Fibroblast of skin of left biceps (primary cell): ENCODE data around the gene LCOR.
"Not testable (repeated sequence)": the region's sequence is repeated elsewhere in the genome, so short reads cannot be mapped to it uniquely, and the experiment has no call there.

Source experiments
- DNase-seq, 2 experiments: peaks; one replicate each; pipeline ENCODE4 v3.0.0-alpha.2; 2013; ENCODE audit warnings: low read depth in 2 of 2

LCOR gene

DNA sequence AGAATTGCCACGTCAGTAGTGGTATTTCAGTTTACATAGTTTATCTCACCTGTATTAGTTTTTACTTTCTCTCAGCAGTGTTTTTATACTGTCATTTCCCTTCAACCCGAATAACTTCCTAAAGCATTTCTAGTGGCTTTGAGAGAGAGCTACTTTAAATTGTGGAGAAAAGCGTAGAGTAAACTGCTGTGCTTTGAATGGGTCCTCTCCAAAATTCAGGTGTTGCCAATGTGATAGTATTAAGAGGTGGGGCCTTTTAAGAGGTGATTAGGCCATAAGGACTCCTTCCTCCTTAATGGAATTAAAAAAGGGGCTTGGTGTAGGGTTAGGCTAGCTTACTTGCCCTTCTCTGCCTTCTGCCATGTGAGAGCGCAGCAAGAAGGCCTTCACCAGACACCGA is 98.4 kb downstream of the LCOR start:
- no peak for DNase-seq

DNA sequence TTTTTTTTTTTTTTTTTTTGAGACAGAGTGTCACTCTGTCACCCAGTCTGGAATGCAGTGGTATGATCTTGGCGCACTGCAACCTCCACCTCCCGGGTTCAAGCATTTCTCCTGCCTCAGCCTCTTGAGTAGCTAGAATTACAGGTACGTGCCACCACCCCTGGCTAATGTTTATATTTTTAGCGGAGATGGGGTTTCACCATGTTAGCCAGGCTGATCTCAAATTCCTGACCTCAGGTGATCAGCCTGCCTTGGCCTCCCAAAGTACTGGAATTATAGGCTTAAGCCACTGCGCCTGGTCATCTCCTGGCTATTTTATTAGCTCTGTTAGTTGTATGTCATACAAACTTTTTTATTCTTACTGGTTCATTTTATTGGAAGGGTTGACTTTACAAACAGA is 103.0 kb downstream of the LCOR start:
- no peak for DNase-seq

DNA sequence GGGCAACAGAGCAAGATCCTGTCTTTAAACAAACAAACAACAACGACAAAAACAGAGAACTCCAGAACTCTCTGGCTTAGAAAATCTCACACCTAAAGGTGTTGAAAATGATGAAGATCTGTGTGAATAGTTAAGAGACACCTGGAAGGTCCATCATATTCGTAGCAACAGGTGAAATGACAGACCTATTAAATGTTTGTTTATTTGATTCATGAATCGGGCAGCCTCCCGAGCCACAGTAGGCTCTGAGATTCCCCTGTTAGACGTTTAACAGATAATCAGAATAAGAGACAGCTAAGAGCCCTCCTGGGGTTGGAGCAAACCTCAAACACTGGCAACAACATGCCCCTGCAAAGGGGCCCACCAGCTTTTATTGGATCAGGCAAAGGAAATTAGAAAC is 103.7 kb downstream of the LCOR start:
- no peak for DNase-seq

DNA sequence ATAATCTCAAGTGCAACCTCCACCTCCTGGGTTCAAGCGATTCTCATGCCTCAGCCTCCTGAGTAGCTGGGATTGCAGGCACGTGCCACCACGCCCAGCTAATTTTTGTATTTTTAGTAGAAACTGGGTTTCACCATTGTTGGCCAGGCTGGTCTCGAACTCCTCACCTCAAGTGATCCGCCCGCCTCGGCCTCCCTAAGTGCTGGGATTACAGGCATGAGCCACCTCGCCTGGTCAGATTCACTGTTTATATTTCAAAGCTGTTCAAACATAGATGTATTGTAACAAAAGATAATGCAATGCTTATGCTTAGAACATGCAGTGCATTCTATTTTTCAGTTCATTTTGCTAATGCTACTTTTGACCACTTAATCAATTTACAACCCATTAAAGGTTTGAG is 111.1 kb downstream of the LCOR start:
- DNase-seq = not testable (repeated sequence)

DNA sequence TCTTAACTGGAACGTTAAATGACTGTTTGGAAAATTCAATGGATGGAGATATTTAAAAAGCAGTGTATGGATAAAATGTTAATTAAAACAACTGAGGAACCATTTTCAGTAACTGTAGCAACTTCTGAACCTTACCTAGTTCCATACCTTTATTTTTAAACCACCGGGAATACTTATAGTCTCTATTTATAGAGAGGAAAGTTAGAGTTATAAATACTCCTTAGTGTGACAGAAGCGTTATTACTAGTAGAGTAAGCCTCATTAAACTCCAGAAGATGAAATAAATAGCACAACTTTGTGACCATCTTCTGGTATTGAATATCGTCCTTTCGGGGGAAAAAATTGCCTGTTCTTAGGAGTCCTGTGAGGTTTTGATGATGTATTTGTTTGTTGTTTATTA is 114.9 kb downstream of the LCOR start:
- DNase-seq = no peak

DNA sequence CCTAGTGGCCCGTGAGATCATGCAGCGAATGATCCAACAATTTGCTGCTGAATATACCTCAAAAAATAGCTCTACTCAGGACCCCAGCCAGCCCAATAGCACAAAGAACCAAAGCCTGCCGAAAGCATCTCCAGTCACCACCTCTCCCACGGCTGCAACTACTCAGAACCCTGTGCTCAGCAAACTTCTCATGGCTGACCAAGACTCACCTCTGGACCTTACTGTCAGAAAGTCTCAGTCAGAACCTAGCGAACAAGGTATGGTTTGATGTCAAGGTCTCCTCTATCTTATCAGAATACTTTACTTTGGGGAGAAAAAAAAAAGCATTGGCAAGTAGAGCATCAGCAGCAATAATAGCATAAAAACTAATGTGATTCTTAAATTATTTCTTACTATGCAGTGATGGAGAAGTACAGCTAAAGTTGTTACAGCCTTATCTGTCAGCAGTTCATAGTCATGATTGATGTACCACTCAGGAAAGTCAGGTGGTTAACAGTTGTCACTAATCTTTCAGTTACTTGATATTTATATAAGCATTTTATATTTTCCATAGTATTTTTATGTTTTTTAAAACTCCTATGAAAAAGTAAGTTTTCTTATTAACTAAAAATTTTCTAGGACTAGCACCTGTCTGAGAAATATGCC is 117.1 kb downstream of the LCOR start:
- DNase-seq = no peak

DNA sequence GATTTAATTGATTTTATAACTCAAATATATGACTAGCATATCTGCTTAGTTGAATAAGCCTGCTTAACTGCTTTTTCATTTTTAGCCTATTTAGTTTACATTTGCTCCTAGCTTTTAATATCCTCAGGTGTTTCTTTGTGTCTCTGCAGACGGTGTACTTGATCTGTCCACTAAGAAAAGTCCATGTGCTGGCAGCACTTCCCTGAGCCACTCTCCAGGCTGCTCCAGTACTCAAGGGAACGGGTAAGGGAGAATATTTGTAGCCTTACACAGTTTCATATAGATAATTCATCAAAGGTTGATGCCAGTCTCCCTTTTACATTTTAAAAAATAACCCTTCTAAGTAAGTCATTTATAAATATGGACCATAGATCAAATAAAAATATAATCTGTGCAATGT is 119.9 kb downstream of the LCOR start:
- no peak for DNase-seq

DNA sequence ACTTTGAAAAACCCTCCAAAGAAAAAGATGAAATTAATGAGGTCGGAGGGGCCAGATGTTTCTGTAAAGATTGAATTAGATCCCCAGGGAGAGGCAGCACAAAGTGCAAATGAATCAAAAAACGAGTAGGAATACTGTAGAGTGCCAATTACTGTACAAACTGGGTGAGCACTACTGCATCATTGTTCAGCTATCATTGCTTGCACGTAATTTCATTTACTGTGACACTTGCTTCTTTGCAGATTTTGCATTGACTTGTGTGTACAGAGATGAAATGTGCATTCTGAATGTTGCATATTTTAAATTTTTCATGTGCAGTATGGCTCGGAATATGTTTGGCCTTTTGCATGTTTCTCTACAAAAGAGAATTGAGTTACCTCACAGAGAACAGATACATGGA is 123.7 kb downstream of the LCOR start:
- DNase-seq = no peak

DNA sequence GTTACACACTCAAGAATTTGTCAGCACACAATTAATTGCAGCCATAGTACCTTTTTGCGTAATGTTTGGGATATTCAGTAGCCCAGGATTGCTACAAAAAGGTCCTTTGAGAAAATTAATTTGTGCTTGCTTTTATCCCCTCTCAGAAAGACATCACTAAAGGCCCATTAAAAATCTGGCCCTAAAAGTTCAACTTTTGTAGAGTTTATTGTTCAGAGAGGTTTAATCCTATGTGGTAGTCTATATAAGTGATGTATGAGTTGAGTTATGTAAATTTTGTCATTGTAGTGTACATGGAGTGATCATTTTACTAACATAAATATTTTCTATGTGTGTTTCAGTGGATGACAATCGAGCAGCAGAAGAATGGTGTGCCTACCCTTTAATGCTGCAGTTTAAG is 126.0 kb downstream of the LCOR start:
- DNase-seq = no peak

DNA sequence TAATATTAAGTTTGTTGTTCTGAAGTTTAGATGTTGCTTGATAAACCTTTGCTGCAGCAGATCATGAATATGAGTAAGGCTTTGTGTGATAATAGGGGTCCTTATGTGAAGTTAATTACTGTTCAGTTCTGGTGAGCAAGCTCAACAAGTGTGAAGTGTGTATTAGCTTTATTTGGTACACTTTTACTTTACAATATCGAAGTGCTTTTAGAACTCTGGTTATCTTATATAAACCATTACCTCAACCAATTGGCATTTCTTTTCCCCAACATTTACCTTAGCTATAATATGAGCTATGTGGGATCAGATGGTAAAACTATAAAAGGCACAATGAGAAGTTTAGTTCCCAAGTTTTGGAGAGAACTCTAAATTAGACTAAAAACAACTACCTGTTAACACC is 127.6 kb downstream of the LCOR start:
- no peak for DNase-seq

DNA sequence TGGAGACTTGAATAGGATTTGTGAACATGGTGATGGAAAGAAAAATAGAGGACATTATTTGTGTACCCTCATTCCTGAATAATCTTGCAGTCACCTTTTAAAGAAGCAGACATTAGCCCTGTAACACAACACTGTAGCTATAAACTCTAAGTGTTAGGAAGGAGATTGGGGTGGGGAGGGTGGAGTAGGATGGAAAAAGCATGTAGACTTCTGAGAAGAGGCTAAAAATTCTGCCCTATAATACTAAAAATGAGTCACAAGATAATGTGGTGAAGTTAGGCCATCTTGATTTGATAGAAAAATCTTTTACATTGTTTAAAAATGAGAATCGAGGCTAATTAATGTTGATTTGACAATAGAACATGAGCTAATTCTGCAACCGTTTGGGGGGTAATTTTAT is 128.8 kb downstream of the LCOR start:
- no peak for DNase-seq

DNA sequence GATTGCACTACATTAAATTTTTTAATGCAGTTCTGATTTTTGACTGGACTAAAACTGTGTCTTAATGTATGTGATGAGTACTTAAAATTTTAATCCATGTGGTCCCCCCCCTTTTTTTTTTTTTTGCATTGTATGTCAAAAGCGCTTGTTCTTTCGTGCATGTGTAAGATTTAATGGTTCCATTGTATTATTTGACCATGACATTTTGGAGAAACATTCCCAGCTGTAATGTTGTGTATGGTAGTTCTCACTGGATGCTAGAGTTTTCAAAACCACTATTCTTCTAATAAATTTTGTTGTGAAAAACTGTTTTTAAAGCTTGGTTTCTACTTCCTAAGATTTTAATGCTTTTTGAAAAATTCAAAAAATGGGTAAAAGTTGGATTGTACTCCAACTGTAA is 132.0 kb downstream of the LCOR start:
- no peak for DNase-seq

DNA sequence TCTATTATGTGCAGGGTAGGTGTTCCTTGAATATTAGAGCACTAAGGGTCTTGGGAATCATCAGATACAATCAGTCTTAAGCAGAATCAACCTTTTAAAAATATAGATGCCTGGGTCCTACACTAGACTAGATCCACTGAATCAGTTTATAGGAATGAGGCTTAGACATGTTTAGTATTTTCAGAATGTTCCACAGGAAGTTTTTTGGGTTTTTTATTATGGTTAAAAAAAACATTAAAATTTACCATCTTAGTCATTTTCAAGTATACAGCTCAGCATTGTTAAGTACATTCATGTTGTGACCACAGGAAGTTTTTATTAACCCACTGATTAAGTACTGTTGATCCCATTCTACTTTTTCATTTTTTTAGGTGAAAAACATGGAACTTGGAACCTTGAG is 135.7 kb downstream of the LCOR start:
- DNase-seq = no peak

DNA sequence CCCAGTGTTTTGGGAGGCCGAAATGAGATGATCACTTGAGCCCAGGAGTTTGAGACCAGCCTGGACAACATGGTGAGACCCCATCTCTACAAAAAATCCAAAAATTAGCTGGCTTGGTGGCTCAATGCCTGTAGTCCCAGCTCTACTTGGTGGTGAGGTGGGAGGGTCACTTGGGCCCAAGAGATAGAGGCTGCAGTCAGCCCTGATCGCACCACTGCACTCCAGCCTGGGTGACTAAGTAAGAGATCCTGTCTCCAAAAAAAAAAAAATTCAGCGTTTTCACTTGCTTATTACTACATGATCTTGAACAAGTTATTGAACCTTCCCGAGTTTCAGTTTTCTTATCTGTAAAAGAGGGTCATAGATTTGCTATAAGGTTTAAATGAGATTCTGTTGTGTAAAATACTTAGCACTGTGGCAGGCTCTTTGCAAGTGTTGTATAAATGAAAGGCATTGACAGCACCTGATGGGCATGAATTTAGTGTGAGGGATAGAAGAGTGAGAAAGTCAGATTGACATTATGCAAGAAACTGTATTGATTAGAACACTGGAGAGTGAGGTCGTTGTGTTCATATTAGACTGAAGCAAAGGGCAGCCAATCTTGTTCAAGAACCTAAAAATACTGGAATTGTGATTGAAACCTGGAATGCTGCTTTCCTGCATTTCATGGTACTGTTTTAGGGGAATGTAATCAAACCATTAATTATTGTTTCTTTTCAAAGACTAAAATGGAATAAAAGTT is 136.8 kb downstream of the LCOR start:
- no peak for DNase-seq

DNA sequence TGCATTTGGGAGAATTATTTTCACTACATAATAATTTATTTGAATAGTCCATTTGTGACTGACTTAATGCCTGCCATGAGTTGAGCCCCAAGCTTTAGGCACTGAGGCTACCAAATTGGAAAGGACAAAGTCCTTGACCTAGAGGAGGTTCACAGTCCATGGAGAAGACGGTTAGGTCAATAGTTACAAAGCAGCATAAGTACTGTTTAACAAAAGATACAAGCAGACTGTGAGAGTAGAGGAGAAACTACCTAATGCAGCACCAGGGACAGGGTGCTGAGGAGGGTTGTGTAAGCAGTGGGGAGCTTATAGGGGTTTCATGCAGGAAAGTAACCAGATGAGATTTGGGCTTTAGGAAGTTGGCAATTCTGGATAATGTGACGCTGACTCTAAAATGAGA is 139.2 kb downstream of the LCOR start:
- DNase-seq = no peak

DNA sequence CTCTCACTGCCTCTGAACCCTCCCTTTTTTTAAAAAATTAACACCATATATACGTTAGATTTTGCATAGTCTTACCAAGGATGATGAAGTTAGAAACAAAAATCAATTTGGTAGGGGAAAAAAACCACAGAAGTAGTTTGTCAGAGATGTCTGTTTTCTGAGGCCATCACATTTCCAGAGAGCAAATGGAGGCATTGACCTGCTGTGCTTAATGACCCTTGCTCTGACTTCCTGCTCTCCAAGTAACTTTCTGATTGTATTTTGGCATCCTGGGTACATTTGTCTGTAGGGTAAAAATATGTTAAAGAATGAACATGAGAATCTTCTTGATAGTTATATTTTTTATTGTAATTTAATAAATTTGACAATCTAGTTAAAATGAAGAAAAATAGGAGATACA is 140.2 kb downstream of the LCOR start:
- no peak for DNase-seq

DNA sequence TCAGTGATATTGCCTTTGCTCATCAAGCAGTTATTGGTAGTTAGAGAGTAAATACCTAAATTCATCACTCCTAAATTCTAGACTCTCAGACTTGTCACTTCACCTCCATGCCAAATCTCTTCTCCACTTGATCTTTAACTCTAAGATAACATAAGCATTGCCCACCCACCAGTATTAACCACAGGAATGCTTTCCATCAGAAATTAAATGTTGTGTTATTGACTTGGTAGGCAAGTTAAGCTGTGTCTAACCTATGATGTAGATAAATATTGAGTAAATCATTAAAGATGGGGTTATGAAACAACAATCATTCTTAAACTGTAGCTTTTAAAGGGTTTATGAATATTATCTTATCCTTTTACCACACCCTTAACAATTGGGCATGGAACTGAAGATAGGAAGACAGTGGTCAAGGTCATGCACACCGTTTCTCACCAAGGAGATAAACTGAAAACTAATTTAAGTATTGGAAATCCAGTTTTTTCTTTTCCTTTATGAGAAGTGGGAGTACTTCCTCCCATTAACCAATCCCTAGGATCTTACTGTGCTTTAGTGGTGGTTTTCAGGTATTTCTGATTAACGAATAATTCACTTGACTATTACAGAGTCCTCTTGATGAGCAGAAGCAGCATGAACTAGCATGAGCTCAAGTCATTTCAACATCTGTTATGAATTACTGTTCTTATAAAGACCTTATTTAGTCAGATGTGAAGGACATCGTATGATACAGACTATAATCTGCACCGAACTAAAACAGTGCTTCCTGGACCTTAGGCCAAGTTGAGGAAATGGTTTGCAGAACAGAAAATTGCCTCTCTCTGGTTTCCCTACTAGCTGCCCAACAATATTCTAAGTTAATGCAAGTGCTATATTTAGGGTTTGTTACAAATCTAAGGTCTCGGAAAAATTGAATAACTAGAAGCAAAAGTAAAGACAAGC is 142.0 kb downstream of the LCOR start:
- DNase-seq = no peak

DNA sequence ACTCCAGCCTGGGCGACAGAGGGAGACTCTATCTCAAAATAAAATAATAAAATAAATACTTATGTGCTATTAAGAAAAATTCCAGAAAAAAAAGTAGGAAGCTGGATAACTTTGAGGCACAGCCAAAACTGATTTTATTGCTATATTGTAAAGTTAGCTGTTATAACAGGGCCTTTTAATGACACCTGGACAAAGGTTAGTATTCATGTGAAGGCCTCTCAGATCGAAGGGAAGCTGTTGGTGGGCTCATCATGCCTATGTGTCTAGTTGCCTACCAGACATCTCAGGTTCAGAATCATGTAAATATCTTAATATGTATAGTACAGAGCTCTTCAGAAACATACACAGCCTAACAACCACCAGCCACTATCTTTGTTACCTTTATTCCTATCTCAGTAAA is 143.0 kb downstream of the LCOR start:
- no peak for DNase-seq

DNA sequence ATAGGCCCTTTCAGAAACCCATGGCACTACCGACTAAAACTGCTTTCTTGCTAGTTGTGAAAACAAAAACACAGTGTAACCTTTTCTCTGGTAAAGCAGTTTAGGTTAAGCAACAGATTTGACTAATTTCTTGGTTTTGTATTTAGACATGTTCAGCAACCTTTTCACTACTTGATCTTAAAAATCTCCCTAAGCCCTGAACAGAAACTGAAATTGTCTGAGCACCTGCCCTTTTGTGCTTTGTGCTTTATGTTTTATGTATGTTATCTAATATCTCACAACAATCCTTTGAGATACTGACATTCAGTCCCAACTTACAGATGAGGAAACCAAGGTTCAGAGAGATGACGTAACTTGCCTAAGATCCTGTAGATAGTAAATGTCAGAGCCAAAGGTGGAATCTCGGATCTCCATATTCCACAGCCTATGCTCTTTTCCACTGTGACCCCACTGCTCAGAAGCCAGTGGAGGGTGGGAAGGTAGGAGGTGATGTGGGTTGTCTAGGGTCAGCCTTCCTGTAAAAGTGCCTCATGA is 146.6 kb downstream of the LCOR start:
- no peak for DNase-seq

DNA sequence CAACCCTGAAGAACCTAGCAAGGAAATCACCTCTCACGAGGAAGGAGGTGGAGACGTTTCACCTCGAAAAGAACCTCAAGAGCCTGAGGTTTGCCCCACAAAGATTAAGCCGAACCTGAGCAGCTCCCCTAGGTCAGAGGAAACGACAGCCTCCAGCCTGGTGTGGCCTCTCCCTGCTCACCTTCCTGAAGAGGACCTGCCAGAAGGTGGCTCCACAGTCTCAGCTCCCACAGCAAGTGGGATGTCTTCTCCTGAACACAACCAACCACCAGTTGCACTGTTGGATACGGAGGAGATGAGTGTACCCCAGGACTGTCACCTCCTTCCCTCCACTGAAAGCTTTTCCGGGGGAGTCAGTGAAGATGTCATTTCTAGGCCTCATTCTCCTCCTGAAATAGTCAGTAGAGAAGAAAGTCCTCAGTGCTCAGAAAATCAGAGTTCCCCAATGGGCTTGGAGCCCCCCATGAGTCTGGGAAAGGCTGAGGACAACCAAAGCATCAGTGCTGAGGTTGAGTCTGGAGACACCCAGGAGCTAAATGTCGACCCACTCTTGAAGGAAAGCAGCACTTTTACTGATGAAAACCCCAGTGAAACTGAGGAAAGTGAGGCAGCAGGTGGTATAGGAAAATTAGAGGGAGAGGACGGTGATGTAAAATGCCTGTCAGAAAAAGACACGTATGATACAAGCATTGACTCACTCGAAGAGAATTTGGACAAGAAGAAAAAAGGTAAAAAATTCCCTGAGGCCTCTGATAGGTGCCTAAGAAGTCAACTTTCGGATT is 150.2 kb downstream of the LCOR start:
- no peak for DNase-seq

DNA sequence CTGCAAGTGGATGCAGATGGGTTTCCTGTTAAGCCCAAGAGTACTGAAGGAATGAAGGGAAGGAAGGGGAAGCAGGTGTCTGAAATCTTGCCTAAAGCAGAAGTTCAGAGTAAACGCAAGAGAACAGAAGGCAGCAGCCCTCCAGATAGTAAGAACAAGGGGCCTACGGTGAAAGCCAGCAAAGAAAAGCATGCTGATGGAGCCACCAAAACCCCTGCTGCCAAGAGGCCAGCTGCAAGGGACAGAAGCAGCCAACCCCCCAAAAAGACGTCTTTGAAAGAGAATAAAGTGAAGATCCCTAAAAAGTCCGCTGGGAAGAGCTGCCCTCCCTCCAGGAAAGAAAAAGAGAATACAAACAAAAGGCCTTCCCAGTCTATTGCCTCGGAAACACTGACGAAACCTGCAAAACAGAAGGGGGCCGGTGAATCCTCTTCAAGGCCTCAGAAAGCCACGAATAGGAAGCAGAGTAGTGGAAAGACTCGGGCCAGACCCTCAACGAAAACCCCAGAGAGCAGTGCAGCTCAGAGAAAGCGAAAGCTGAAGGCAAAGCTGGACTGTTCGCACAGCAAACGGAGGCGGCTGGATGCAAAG is 152.5 kb downstream of the LCOR start:
- no peak for DNase-seq
